B cell (primary cell): ENCODE data around the gene ARFIP2.

Experiments used
- EZH2 ChIP-seq: IDR thresholded peaks from 2 replicates; pipeline ENCODE4 v1.6.1; 2012; ENCODE audit warnings: borderline replicate concordance, low read depth, mild to moderate bottlenecking, moderate library complexity, low read length; ENCODE audit not compliant: insufficient read depth, poor library complexity, severe bottlenecking
- TF ChIP-seq, protein P1 (sequence below): fragments of 200-600 bp; IDR thresholded peaks from one replicate; pipeline ENCODE4 v1.8.0; 2022; ENCODE audit warnings: antibody characterized with exemption, mild to moderate bottlenecking

DNA sequence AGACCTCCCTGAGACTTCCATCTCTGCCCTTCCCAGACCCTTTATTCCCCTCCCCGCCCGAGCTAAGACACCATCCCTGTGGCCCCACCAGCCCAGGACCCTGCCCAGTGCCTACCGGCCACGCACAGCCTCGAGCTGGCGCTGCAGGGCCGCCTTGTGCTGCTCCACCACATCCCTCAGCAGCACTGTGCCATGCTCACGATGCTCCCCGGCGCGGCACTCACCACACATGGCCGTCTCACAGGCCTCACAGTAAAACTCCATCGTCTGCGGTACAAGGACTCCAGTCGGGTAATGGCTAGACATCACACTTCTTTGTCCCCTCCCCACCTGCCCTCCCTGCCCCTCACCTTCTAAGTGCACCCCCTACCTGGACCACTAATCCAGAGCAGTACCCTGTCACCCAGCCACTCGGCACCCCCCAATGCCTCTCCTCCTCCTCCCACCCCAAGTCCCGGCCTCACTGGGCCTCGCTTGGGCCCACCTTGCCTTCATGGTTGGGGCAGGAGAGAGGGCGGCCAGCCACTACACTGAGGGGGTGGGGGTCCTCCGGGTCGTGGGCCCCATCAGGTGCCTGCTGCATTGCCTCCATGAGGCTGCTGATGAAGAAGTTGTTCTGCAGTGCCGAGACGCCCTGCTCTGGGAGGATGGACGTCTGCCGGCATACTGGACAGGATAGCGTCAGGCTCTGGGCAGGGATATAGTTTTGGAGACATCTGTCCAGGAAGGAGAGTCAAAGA is 23.4 kb downstream of the ARFIP2 start:
- TF ChIP-seq, protein P1, sequence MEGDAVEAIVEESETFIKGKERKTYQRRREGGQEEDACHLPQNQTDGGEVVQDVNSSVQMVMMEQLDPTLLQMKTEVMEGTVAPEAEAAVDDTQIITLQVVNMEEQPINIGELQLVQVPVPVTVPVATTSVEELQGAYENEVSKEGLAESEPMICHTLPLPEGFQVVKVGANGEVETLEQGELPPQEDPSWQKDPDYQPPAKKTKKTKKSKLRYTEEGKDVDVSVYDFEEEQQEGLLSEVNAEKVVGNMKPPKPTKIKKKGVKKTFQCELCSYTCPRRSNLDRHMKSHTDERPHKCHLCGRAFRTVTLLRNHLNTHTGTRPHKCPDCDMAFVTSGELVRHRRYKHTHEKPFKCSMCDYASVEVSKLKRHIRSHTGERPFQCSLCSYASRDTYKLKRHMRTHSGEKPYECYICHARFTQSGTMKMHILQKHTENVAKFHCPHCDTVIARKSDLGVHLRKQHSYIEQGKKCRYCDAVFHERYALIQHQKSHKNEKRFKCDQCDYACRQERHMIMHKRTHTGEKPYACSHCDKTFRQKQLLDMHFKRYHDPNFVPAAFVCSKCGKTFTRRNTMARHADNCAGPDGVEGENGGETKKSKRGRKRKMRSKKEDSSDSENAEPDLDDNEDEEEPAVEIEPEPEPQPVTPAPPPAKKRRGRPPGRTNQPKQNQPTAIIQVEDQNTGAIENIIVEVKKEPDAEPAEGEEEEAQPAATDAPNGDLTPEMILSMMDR, result no peak
- no peak for TF ChIP-seq EZH2
